ENCODE results near the gene STK11. TPM values are rescaled to one million over a fixed set of nuclear protein-coding genes. Genes with fewer than 3 reads are reported as not detected.

STK11 gene
- total RNA-seq, 1 donor from 2014 or later: 61.6 TPM

DNA sequence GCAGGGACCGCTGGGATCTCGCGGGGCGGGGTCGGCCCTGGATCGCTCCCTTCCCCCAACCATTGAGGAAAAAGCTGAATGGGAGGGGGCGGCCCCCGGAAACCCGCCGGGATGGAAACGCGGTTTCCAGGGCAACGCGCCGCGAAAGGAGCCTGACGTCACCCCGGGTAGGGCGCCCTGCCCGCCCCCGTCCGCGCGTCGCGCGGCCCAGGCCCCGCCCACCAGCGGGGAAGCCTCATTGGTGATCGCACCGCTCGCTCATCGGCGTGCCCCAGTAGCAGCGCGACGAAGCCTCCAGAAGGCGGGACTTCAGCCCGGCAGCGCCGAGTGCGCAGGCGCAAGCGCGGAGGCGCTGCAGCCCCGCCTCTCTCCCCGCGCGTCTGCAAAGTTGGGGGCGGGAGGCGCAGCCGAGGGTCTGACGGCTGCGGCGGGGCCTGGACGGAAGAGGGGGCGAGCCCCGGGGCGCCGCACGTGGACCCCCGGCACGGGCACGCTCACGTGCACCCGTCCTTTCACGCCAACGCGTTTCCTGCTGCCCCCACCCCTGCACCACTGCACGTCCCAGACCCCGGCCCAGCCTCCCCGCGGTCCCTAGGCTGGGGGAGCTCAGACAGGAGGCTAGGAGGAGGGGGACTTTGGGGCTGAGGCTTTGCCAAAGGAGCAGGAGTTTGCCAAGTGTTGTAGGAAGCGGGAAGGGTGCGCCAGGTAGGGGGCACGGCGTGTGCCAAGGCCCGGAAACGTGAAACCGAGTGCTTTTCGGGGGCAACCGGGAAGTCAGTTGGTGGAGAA, 55.4 kb downstream of the STK11 start:
- Histone ChIP-seq H2AFZ (ENCODE audit: low read depth, low read length) (no peak overlapping the region), H3K36me3 (ENCODE audit: insufficient read depth, low read length) (peaks cover 10% of the 10 kb centered on the region), H3K4me1 (ENCODE audit: insufficient read depth, low read length) (peaks cover 64% of the 10 kb centered on the region), H3K9me3 (ENCODE audit: insufficient read depth, low read depth, low read length) (no peaks in the 10 kb centered on the region), H4K20me1 (ENCODE audit: insufficient read depth, low read length) (peaks cover 41% of the 10 kb centered on the region), H3K79me2 (ENCODE audit: insufficient read depth, low read length) (peaks cover 14% of the 10 kb centered on the region), H3K4me3 (ENCODE audit: insufficient read depth, low read depth, low read length) (peak overlapping the region; percentile 59), H3K9ac (ENCODE audit: low read length) (peak overlapping the region; percentile 84), H3K4me2 (ENCODE audit: low read length) (peak overlapping the region; percentile 96), H3K27ac (ENCODE audit: low read depth, low read length) (peak overlapping the region; percentile 86), H3K27me3 (ENCODE audit: insufficient read depth, low read length) (no peaks in the 10 kb centered on the region)
- TF ChIP-seq EZH2 (IDR thresholded peaks at IDR 0.05; ENCODE audit: insufficient read depth, low read length): no peak
- TF ChIP-seq, protein P1, sequence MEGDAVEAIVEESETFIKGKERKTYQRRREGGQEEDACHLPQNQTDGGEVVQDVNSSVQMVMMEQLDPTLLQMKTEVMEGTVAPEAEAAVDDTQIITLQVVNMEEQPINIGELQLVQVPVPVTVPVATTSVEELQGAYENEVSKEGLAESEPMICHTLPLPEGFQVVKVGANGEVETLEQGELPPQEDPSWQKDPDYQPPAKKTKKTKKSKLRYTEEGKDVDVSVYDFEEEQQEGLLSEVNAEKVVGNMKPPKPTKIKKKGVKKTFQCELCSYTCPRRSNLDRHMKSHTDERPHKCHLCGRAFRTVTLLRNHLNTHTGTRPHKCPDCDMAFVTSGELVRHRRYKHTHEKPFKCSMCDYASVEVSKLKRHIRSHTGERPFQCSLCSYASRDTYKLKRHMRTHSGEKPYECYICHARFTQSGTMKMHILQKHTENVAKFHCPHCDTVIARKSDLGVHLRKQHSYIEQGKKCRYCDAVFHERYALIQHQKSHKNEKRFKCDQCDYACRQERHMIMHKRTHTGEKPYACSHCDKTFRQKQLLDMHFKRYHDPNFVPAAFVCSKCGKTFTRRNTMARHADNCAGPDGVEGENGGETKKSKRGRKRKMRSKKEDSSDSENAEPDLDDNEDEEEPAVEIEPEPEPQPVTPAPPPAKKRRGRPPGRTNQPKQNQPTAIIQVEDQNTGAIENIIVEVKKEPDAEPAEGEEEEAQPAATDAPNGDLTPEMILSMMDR (IDR thresholded peaks at IDR 0.05; ENCODE audit: insufficient read depth, low read depth, low read length): no peak
- no peak for FAIRE-seq
- no peaks in the 10 kb centered on the region for H3K27me3 Mint-ChIP-seq (ENCODE audit: low read depth, unreplicated experiment)
- peaks cover 6% of the 10 kb centered on the region for H3K36me3 Mint-ChIP-seq (ENCODE audit: low read depth, unreplicated experiment)
- no peaks in the 10 kb centered on the region for H3K9me3 Mint-ChIP-seq (ENCODE audit: unreplicated experiment)
- H3K27ac Mint-ChIP-seq (ENCODE audit: unreplicated experiment): peak overlapping the region; percentile 91
- peak overlapping the region; percentile 90 for H3K4me3 Mint-ChIP-seq (ENCODE audit: unreplicated experiment)
- peak; percentile 82 for DNase-seq (ENCODE audit: low read depth)
- peaks cover 31% of the 10 kb centered on the region for H3K4me1 Mint-ChIP-seq (ENCODE audit: low read depth, unreplicated experiment)

DNA sequence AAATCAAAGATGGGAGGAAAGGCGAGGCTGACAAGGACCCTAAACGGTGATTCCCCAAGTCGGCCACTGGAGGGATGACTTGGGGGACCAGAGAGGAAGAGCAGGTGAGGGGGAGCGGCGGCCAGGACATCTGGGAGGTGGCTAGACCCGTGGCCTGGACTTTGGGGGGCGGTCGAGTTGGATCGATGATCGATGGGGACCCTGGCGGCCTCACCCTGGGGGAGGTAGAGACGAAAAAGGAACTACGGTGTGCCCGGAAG, 55.9 kb downstream of the STK11 start:
- no peaks in the 10 kb centered on the region for H3K9me3 ChIP-seq (ENCODE audit: insufficient read depth, low read depth, low read length)
- peaks cover 8% of the 10 kb centered on the region for H3K36me3 ChIP-seq (ENCODE audit: insufficient read depth, low read length)
- H2AFZ ChIP-seq (ENCODE audit: low read depth, low read length): no peak overlapping the region
- FAIRE-seq (no peak), DNase-seq (ENCODE audit: low read depth) (no peak)
- no peaks in the 10 kb centered on the region for H3K9me3 Mint-ChIP-seq (ENCODE audit: unreplicated experiment)
- no peak for TF ChIP-seq EZH2 (IDR thresholded peaks at IDR 0.05; ENCODE audit: insufficient read depth, low read length)
- TF ChIP-seq, protein P1 (IDR thresholded peaks at IDR 0.05; ENCODE audit: insufficient read depth, low read depth, low read length): peak; percentile 5
- H3K4me1 Mint-ChIP-seq (ENCODE audit: low read depth, unreplicated experiment): peaks cover 31% of the 10 kb centered on the region
- peak overlapping the region; percentile 84 for H3K9ac ChIP-seq (ENCODE audit: low read length)
- peak overlapping the region; percentile 91 for H3K27ac Mint-ChIP-seq (ENCODE audit: unreplicated experiment)
- H3K4me1 ChIP-seq (ENCODE audit: insufficient read depth, low read length): peaks cover 68% of the 10 kb centered on the region
- peak overlapping the region; percentile 59 for H3K4me3 ChIP-seq (ENCODE audit: insufficient read depth, low read depth, low read length)
- no peaks in the 10 kb centered on the region for H3K27me3 Mint-ChIP-seq (ENCODE audit: low read depth, unreplicated experiment)
- H4K20me1 ChIP-seq (ENCODE audit: insufficient read depth, low read length): peaks cover 36% of the 10 kb centered on the region
- peak overlapping the region; percentile 96 for H3K4me2 ChIP-seq (ENCODE audit: low read length)
- no peaks in the 10 kb centered on the region for H3K27me3 ChIP-seq (ENCODE audit: insufficient read depth, low read length)
- peak overlapping the region; percentile 90 for H3K4me3 Mint-ChIP-seq (ENCODE audit: unreplicated experiment)
- peaks cover 12% of the 10 kb centered on the region for H3K79me2 ChIP-seq (ENCODE audit: insufficient read depth, low read length)
- H3K27ac ChIP-seq (ENCODE audit: low read depth, low read length): peak overlapping the region; percentile 86
- peaks cover 6% of the 10 kb centered on the region for H3K36me3 Mint-ChIP-seq (ENCODE audit: low read depth, unreplicated experiment)
